ENCODE measurements around the gene SP2.

- TF ChIP-seq SMARCC2 (IDR thresholded peaks at IDR 0.05) (no peak), HCFC1 (IDR thresholded peaks at IDR 0.05; ENCODE audit: low read depth, low read length) (no peak)
Observed at GRCh38 chr17:47952171-47953021, 56.4 kb downstream of the SP2 start.

Data from HepG2 (cell line).